Right atrium auricular region (tissue), 2 donors: ENCODE data around the gene TMEM132C. TPM values are rescaled to one million over a fixed set of nuclear protein-coding genes. Genes with fewer than 3 reads are reported as not detected.

Experiments
- DNase-seq: peaks from one replicate; pipeline ENCODE4 v3.0.0-alpha.2; 2019; ENCODE audit warnings: low spot score
- H3K27ac ChIP-seq, 2 donors: fragments of 200-600 bp; sonication (generic); 1 replicate in 1 of 2; 2 replicates in 1 of 2; pipeline ENCODE4 v1.5.1; 2016 to 2019
- H3K27me3 ChIP-seq, 2 donors: fragments of 200-600 bp; sonication (generic); one replicate each; pipeline versions ENCODE4 v1.5.1 to v1.6.0; 2017 to 2019
- H3K36me3 ChIP-seq: fragments of 200-600 bp; sonication (generic); one replicate; pipeline ENCODE4 v1.5.1; 2016
- H3K4me1 ChIP-seq, 2 donors: fragments of 200-600 bp; sonication (generic); one replicate each; pipeline versions ENCODE4 v1.5.1 to v1.6.0; 2017 to 2019
- H3K4me3 ChIP-seq, 2 donors: fragments of 200-600 bp; sonication (generic); 1 replicate in 1 of 2; 2 replicates in 1 of 2; pipeline ENCODE4 v1.5.1; 2017 to 2019; ENCODE audit warnings: mild to moderate bottlenecking in 1 of 2, moderate library complexity in 1 of 2
- H3K9me3 ChIP-seq, 2 donors: fragments of 200-600 bp; sonication (generic); one replicate each; pipeline ENCODE4 v1.5.1; 2019
- total RNA-seq, 2 donors: library from RNA; depleted of rRNA; stranded (reverse); fragments of >200 nt; gene quantifications; one replicate each; pipeline ENCODE4 v1.1.0, GENCODE V29; 2016
- TF ChIP-seq, protein P1 (sequence below), 2 donors: fragments of 200-600 bp; sonication (generic); IDR thresholded peaks; one replicate each; pipeline ENCODE4 v1.5.1; 2019; ENCODE audit warnings: antibody characterized with exemption in 2 of 2

Gene TMEM132C
- total RNA-seq, 2 donors from 2014 or later, result 5.3 to 10.5 TPM

DNA sequence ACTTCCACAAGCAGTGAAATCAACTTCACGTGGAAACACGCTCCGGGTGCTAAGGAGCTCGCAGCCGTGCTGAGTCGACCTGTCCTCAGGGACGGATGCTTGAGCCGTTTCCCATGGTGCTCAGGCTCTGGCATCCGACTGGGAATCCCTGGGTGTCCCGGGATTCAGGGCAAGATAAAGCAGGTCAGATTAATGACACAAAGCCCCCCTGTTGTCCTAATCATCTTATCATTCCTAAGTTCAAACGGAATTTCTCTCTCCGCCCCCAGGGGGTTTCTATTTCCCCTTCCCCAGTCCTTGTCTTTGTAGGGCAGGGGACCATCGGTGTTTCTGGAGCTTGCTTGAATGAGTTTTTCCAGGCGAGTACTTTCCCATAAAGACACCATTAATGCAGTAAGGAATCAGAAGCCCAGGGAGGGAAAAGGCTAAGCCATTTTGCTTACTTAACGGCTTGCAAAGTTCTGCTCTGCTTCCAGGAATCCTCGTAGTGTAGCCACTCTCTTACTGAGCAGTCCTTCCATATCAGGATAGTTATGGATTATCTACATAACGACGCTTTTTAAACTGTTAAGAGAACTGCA is 116.5 kb downstream of the TMEM132C start:
- Histone ChIP-seq H3K9me3 (no peaks in the 10 kb centered on the region), H3K27me3 (no peaks in the 10 kb centered on the region), H3K27ac (no peak overlapping the region), H3K4me3 (no peak overlapping the region), H3K36me3 (no peaks in the 10 kb centered on the region), H3K4me1 (peaks cover 0 to 7% of the 10 kb centered on the region in 2 donors)
- TF ChIP-seq, protein P1, sequence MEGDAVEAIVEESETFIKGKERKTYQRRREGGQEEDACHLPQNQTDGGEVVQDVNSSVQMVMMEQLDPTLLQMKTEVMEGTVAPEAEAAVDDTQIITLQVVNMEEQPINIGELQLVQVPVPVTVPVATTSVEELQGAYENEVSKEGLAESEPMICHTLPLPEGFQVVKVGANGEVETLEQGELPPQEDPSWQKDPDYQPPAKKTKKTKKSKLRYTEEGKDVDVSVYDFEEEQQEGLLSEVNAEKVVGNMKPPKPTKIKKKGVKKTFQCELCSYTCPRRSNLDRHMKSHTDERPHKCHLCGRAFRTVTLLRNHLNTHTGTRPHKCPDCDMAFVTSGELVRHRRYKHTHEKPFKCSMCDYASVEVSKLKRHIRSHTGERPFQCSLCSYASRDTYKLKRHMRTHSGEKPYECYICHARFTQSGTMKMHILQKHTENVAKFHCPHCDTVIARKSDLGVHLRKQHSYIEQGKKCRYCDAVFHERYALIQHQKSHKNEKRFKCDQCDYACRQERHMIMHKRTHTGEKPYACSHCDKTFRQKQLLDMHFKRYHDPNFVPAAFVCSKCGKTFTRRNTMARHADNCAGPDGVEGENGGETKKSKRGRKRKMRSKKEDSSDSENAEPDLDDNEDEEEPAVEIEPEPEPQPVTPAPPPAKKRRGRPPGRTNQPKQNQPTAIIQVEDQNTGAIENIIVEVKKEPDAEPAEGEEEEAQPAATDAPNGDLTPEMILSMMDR (IDR thresholded peaks at IDR 0.05), result no peak
- no peak for DNase-seq

DNA sequence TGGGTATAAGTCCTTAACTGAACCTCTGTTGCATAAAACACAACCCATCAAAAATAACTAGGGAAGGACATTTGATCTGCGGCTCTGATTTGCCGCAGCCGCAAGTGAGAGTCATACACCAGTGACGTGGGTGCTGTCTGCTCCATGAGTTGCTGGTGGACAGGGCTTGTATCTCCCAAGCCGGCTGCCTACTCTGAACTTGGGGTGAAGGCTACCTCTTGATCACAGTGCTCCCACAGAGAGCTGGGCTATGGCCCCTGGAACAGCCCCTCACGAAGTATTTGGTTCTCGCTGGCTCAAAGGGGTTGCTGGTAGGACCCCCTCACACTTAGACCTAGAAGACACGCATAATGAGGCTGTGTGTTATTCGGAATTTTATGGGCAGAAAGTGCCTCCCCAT is 118.8 kb downstream of the TMEM132C start:
- no peak overlapping the region for H3K4me3 ChIP-seq
- DNase-seq, result no peak
- peaks cover 0 to 7% of the 10 kb centered on the region in 2 donors for H3K4me1 ChIP-seq
- no peaks in the 10 kb centered on the region for H3K9me3 ChIP-seq
- no peaks in the 10 kb centered on the region for H3K27me3 ChIP-seq
- TF ChIP-seq, protein P1 (IDR thresholded peaks at IDR 0.05), result no peak
- no peaks in the 10 kb centered on the region for H3K36me3 ChIP-seq
- no peak overlapping the region for H3K27ac ChIP-seq

DNA sequence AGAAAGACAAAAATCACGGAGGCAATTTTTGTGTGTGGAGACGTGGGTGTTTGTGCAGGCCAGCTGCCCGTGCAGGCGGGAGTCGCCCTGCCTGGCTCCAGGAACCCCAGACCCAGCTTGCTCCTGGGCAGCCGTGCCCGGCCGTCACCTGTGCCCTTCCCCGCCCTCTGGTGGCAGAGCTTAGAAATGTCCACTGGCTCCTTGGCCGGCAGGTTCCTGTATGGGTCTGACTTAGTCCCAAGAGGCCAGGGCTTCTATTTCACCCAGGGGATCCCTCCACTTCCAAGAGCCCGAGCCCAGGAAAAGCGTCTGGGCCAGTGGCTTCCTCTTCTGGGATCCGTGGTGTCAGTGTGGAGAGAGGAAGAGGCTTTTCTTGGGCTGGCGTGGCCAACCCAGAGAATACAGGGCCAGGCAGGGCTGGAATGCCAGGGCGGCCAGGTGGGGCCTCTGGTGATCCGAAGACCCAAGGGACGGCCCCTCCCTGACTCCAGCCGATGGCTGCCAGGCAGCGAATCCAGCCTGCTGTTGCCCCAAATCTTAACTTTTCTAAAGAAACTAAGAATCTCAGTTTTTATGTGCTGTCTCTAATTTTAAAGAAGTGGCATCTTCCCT is 120.9 kb downstream of the TMEM132C start:
- H3K4me3 ChIP-seq, result no peak overlapping the region
- H3K36me3 ChIP-seq, result no peaks in the 10 kb centered on the region
- peaks cover 0 to 7% of the 10 kb centered on the region in 2 donors for H3K4me1 ChIP-seq
- H3K27ac ChIP-seq, result peak overlapping the region in 1 of 2 donors; percentile 25
- TF ChIP-seq, protein P1 (IDR thresholded peaks at IDR 0.05), result peak; percentile 46 to 67
- peak; percentile 65 for DNase-seq
- H3K27me3 ChIP-seq, result no peaks in the 10 kb centered on the region
- H3K9me3 ChIP-seq, result no peaks in the 10 kb centered on the region

DNA sequence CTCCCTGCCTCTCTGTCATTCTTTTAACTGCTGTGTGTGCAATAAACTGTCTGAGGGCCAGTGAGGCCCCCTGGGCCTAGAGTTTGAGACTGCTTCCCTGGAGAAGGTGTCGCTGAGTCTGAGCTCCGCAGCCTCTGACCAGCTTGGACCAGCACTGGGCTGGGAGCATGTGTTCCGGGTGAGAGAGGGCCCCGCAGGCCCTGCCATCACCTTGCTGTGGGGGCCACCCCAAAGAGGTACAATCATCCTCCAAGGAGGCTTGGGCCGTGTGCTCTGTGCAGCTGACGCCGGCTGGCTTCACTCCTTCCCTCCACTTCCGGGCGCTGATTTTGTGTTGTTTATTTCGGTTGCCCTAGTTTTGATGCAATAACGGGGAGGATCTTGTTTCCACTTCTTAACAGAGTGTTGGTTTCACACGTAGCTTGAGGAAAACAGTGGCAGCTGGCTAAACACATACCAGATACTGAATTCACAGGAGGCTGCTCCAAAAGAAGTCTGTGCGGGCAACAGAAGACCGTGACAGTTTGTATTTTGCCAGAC is 121.6 kb downstream of the TMEM132C start:
- Histone ChIP-seq H3K4me3 (no peak overlapping the region), H3K9me3 (no peaks in the 10 kb centered on the region), H3K27me3 (no peaks in the 10 kb centered on the region), H3K4me1 (peaks cover 0 to 7% of the 10 kb centered on the region in 2 donors), H3K36me3 (no peaks in the 10 kb centered on the region), H3K27ac (peak overlapping the region in 1 of 2 donors; percentile 25)
- peak; percentile 74 for DNase-seq
- TF ChIP-seq, protein P1 (IDR thresholded peaks at IDR 0.05), result no peak

DNA sequence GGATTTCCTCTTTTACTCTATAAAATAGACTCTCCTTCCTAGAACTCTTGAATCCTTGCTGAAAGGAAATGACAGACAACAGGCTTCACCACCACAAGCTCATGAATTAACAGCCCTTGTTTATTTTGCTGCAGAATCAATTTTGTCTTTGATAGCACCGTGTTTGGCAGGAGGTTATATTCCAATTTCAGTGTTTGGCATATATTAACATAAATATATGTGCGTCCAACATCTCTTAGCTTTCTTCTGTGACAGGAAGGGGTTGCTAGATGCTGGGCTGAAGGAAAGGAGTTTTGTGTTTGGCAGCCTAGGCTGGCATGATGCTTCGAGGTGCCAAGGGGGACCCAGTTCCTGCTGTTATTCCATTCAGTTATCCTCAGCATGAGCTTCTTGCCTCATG is 126.4 kb downstream of the TMEM132C start:
- TF ChIP-seq, protein P1 (IDR thresholded peaks at IDR 0.05), result no peak
- H3K27ac ChIP-seq, result no peak overlapping the region

More for the DNA sequence above, 126.4 kb downstream of the TMEM132C start:
- H3K36me3 ChIP-seq, result no peaks in the 10 kb centered on the region
- H3K9me3 ChIP-seq, result no peaks in the 10 kb centered on the region
- H3K4me3 ChIP-seq, result no peak overlapping the region
- H3K4me1 ChIP-seq, result peaks cover 0 to 2% of the 10 kb centered on the region in 2 donors
- DNase-seq, result no peak
- no peaks in the 10 kb centered on the region for H3K27me3 ChIP-seq
